Measurements from ENCODE around the gene GPR107.

- TF ChIP-seq POLR2A (IDR thresholded peaks at IDR 0.05) = no peak
- no peak for TF ChIP-seq CTCF (IDR thresholded peaks at IDR 0.05)
Measured at GRCh38 chr9:130124085-130124860, 70.6 kb downstream of the GPR107 start.
